Measurements from ENCODE around the gene GLIS1.

Gene GLIS1

GRCh38 chr1:53592985-53593757, 145.8 kb downstream of the GLIS1 start:
- H3K4me3 ChIP-seq (ENCODE audit: low read depth, low read length), result no peak overlapping the region
- TF ChIP-seq CTCF (conservative IDR thresholded peaks at IDR 0.05; ENCODE audit: low read depth, low read length), result no peak
- DNase-seq (ENCODE audit: low read depth), result no peak

- TF ChIP-seq CTCF (conservative IDR thresholded peaks at IDR 0.05; ENCODE audit: low read depth, low read length), result peak; percentile 19
- DNase-seq (ENCODE audit: low read depth), result peak; percentile 91
Observed at GRCh38 chr1:53592521-53592982, 146.4 kb downstream of the GLIS1 start.

GRCh38 chr1:53591924-53592323, 147.0 kb downstream of the GLIS1 start:
- no peak overlapping the region for H3K4me3 ChIP-seq (ENCODE audit: low read depth, low read length)
- DNase-seq (ENCODE audit: low read depth), result no peak
- TF ChIP-seq CTCF (conservative IDR thresholded peaks at IDR 0.05; ENCODE audit: low read depth, low read length), result no peak

More at GRCh38 chr1:53592521-53592982, 146.4 kb downstream of the GLIS1 start:
- no peak overlapping the region for H3K4me3 ChIP-seq (ENCODE audit: low read depth, low read length)

DNA sequence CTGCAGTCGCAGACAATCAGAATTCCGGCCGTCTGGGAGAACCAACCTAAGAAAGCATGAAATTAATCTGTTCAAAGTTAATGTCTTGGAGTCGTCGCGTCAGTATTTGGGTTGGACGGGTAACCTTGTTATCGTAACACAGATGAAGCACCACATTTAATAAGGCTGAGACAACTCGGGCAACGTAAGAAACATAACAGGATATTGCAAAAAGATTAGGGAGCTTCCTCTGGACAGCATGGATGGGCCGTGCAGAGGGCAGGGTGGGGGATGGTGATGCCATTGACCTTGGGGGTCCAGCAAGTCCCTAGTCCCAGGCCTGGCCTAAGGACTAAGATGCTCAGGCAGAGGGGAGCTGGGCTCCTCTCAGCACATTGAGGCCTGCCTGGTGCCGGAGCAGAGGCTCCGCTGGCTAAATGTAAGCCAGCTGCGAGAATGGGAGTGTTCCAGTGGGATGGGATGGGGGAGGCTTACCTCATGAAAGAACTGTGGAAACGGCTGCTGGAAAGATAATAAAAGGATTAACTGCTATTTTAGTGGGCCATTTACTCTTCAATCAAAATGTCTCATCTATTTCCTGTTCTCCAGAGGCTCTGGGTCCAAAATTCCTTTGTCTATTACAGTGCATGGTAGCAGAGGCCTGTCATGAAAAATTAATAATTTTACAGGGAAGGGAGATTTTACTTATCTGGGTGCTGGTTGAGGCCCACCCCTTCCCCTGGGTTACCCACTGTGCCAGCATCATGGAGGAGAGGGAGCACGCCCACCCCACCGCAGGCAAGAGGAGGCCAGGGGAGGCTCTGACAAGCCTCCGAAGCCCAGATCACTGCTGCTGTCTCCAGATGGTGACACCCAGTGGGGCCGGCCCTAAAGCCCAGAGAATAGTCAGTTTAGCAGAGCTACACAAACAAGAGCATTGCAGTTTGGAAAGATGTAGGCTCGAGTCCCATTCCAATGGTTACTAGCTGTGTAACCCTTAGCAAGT, 148.1 kb downstream of the GLIS1 start:
- no peak for TF ChIP-seq CTCF (conservative IDR thresholded peaks at IDR 0.05; ENCODE audit: low read depth, low read length)
- DNase-seq (ENCODE audit: low read depth), result peak; percentile 45
- no peak overlapping the region for H3K4me3 ChIP-seq (ENCODE audit: low read depth, low read length)

DNA sequence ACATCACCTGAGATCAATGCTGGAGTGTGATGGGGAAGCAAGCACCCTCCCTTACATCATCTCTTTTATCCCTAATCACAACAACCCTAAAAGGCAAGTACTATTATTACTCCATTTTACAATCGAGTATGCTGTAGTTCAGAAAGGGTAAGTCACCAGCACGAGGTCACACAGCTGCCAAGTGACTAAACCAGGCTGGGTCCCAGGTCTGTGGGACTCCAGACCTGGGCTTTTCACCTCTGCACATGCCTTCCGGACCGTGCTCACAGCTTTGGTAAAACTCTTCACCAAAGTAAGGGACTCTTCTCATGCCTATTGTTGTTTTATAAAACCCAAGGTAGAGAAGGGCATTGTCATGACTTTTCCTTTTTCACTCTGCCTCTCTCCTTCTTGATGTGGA, 148.9 kb downstream of the GLIS1 start:
- no peak for TF ChIP-seq CTCF (conservative IDR thresholded peaks at IDR 0.05; ENCODE audit: low read depth, low read length)
- no peak for DNase-seq (ENCODE audit: low read depth)

GRCh38 chr1:53589043-53589887, 149.7 kb downstream of the GLIS1 start:
- H3K4me3 ChIP-seq (ENCODE audit: low read depth, low read length), result no peak overlapping the region
- TF ChIP-seq CTCF (conservative IDR thresholded peaks at IDR 0.05; ENCODE audit: low read depth, low read length), result no peak
- DNase-seq (ENCODE audit: low read depth), result no peak

More for the DNA sequence above, 148.9 kb downstream of the GLIS1 start:
- H3K4me3 ChIP-seq (ENCODE audit: low read depth, low read length), result no peak overlapping the region
